Endothelial cell (in vitro differentiated cells): ENCODE data around the gene CYP39A1. TPM values are rescaled to one million over a fixed set of nuclear protein-coding genes. Genes with fewer than 3 reads are reported as not detected.

Source experiments
- DNase-seq: peaks from one replicate; pipeline ENCODE4 v3.0.0; 2021; ENCODE audit warnings: low spot score
- H3K27ac Mint-ChIP-seq: one replicate; pipeline ENCODE4 v1.8.0; 2021; ENCODE audit warnings: mixed read lengths, inconsistent platforms; ENCODE audit not compliant: unreplicated experiment
- H3K27me3 Mint-ChIP-seq: one replicate; pipeline ENCODE4 v1.8.0; 2021; ENCODE audit warnings: mild to moderate bottlenecking, moderate library complexity, mixed read lengths, inconsistent platforms; ENCODE audit not compliant: unreplicated experiment
- H3K36me3 Mint-ChIP-seq: one replicate; pipeline ENCODE4 v1.8.0; 2021; ENCODE audit warnings: mild to moderate bottlenecking, low read depth, mixed read lengths, inconsistent platforms; ENCODE audit not compliant: unreplicated experiment
- H3K4me1 Mint-ChIP-seq: one replicate; pipeline ENCODE4 v1.8.0; 2021; ENCODE audit warnings: mild to moderate bottlenecking, mixed read lengths, inconsistent platforms; ENCODE audit not compliant: unreplicated experiment
- H3K4me3 Mint-ChIP-seq: one replicate; pipeline ENCODE4 v1.8.0; 2021; ENCODE audit warnings: mild to moderate bottlenecking, mixed read lengths, inconsistent platforms; ENCODE audit not compliant: unreplicated experiment
- H3K9me3 Mint-ChIP-seq: one replicate; pipeline ENCODE4 v1.8.0; 2021; ENCODE audit warnings: mixed read lengths, inconsistent platforms; ENCODE audit not compliant: unreplicated experiment
- long read RNA-seq: library from polyadenylated mRNA; unstranded; transcript quantifications from one replicate; pipeline ENCODE4 v2.0.0, GENCODE V29; 2020; ENCODE audit not compliant: unreplicated experiment
- total RNA-seq: library from RNA; stranded (reverse); fragmentation: NEBNext Ultra II Directional; extraction: Animal tissue kit (Norgen Biotek cat#: 25700); gene quantifications from one replicate; pipeline ENCODE4 v1.2.1, GENCODE V29; 2021; ENCODE audit not compliant: unreplicated experiment
- TF ChIP-seq, protein P1 (sequence below): fragments of 200-600 bp; sonication (generic); IDR thresholded peaks from one replicate; pipeline ENCODE4 v1.5.0; 2021; ENCODE audit warnings: antibody characterized with exemption; ENCODE audit not compliant: unreplicated experiment

CYP39A1 gene
- total RNA-seq, result 2.5 TPM
- long read RNA-seq, result 0 reads

- Mint-ChIP-seq H3K4me1 (peaks cover 14% of the 10 kb centered on the region), H3K27ac (peak within 1 kb of the TSS; percentile 57), H3K4me3 (peak within 1 kb of the TSS; percentile 96), H3K36me3 (no peaks in the 10 kb centered on the region), H3K27me3 (no peaks in the 10 kb centered on the region), H3K9me3 (no peaks in the 10 kb centered on the region)
- TF ChIP-seq, protein P1, sequence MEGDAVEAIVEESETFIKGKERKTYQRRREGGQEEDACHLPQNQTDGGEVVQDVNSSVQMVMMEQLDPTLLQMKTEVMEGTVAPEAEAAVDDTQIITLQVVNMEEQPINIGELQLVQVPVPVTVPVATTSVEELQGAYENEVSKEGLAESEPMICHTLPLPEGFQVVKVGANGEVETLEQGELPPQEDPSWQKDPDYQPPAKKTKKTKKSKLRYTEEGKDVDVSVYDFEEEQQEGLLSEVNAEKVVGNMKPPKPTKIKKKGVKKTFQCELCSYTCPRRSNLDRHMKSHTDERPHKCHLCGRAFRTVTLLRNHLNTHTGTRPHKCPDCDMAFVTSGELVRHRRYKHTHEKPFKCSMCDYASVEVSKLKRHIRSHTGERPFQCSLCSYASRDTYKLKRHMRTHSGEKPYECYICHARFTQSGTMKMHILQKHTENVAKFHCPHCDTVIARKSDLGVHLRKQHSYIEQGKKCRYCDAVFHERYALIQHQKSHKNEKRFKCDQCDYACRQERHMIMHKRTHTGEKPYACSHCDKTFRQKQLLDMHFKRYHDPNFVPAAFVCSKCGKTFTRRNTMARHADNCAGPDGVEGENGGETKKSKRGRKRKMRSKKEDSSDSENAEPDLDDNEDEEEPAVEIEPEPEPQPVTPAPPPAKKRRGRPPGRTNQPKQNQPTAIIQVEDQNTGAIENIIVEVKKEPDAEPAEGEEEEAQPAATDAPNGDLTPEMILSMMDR, result no peak
- DNase-seq, result peak; percentile 92
These were observed at the start of gene CYP39A1, which contains the start of gene SLC25A27 for GRCh38 chr6:46652603-46653438. Gene CYP39A1 (minus strand): TSS chr6:46652818. CDS start chr6:46652582, 236 bp downstream. Gene SLC25A27 (plus strand): TSS chr6:46652975. CDS start chr6:46653193, 218 bp downstream.

- TF ChIP-seq, protein P1, result no peak
- no peaks in the 10 kb centered on the region for H3K36me3 Mint-ChIP-seq
These were observed 47.4 kb upstream of the CYP39A1 start for GRCh38 chr6:46699970-46700369.

DNA sequence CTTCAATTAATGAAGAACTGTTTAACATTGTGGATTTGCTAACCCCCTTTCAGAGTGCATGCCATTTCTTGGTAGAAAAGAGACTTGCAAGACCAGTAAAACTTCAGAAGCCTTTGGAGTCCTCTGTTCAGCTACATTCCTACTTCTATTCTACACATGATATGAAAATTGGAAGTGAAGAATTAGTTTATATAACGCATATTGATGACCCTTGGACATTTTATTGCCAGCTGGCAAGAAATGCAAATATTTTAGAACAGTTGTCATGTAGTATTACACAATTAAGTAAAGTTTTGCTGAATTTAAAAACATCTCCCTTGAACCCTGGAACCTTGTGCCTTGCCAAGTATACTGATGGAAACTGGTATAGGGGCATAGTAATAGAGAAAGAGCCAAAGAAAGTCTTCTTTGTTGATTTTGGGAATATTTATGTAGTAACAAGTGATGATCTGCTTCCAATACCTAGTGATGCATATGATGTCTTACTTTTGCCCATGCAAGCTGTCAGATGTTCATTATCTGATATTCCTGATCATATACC is 38.4 kb upstream of the CYP39A1 start:
- H3K27ac Mint-ChIP-seq, result no peak overlapping the region
- H3K27me3 Mint-ChIP-seq, result peaks cover 4% of the 10 kb centered on the region

More at GRCh38 chr6:46699970-46700369, 47.4 kb upstream of the CYP39A1 start:
- Mint-ChIP-seq H3K27ac (no peak overlapping the region), H3K4me1 (no peaks in the 10 kb centered on the region), H3K9me3 (no peaks in the 10 kb centered on the region), H3K4me3 (no peak overlapping the region), H3K27me3 (no peaks in the 10 kb centered on the region)
- DNase-seq, result no peak

GRCh38 chr6:46690141-46690755 is 37.6 kb upstream of the CYP39A1 start:
- H3K27me3 Mint-ChIP-seq, result peaks cover 4% of the 10 kb centered on the region
- TF ChIP-seq, protein P1, result no peak
- no peak overlapping the region for H3K4me3 Mint-ChIP-seq
- no peak for DNase-seq
- H3K4me1 Mint-ChIP-seq, result no peaks in the 10 kb centered on the region
- no peaks in the 10 kb centered on the region for H3K36me3 Mint-ChIP-seq
- H3K9me3 Mint-ChIP-seq, result no peaks in the 10 kb centered on the region
- no peak overlapping the region for H3K27ac Mint-ChIP-seq

More for the DNA sequence above, 38.4 kb upstream of the CYP39A1 start:
- Mint-ChIP-seq H3K4me1 (no peaks in the 10 kb centered on the region), H3K36me3 (no peaks in the 10 kb centered on the region), H3K9me3 (no peaks in the 10 kb centered on the region), H3K4me3 (no peak overlapping the region)
- DNase-seq, result no peak
- TF ChIP-seq, protein P1, result no peak
